Peyer's patch (tissue), 4 donors: ENCODE data around the gene ASXL2.

Experiments
- POLR2A ChIP-seq, 2 donors: fragments of 450-650 bp; IDR thresholded peaks; one replicate each; pipeline ENCODE4 v1.5.1; 2017; ENCODE audit warnings: antibody characterized with exemption in 2 of 2, mild to moderate bottlenecking in 2 of 2, moderate library complexity in 2 of 2
- TF ChIP-seq, protein P1 (sequence below), 6 experiments: fragments of 450-650 bp in 4 of 6; fragments of 200-600 bp in 2 of 6; sonication (generic) in 1 of 6; IDR thresholded peaks; one replicate each; pipeline ENCODE4 v1.5.1; 2017 to 2019; ENCODE audit warnings: antibody characterized with exemption in 6 of 6, mild to moderate bottlenecking in 3 of 6, moderate library complexity in 1 of 6

DNA sequence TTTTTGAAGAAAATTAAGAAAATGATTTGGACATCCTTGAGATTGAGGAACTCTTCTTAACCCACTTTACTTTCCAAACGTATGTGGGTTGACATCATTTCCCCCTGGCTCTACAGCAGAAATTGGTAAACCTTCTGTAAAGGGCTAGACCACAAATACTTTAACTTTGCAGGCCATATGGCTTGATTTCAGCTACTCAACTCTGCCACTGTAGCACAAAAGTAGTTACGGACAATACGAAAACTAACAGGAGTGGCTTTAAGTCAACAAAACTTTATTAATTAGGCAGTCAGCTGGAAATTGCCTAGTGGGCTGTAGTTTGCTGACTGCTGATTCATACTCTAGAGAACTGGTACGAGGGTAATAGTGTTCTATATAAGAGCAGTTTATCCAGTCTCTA, 121.8 kb downstream of the ASXL2 start:
- TF ChIP-seq, protein P1, sequence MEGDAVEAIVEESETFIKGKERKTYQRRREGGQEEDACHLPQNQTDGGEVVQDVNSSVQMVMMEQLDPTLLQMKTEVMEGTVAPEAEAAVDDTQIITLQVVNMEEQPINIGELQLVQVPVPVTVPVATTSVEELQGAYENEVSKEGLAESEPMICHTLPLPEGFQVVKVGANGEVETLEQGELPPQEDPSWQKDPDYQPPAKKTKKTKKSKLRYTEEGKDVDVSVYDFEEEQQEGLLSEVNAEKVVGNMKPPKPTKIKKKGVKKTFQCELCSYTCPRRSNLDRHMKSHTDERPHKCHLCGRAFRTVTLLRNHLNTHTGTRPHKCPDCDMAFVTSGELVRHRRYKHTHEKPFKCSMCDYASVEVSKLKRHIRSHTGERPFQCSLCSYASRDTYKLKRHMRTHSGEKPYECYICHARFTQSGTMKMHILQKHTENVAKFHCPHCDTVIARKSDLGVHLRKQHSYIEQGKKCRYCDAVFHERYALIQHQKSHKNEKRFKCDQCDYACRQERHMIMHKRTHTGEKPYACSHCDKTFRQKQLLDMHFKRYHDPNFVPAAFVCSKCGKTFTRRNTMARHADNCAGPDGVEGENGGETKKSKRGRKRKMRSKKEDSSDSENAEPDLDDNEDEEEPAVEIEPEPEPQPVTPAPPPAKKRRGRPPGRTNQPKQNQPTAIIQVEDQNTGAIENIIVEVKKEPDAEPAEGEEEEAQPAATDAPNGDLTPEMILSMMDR (IDR thresholded peaks at IDR 0.05) = no peak
- no peak for TF ChIP-seq POLR2A (IDR thresholded peaks at IDR 0.05)
